ENCODE data around the gene TRIP10.

The TRIP10 gene

DNA sequence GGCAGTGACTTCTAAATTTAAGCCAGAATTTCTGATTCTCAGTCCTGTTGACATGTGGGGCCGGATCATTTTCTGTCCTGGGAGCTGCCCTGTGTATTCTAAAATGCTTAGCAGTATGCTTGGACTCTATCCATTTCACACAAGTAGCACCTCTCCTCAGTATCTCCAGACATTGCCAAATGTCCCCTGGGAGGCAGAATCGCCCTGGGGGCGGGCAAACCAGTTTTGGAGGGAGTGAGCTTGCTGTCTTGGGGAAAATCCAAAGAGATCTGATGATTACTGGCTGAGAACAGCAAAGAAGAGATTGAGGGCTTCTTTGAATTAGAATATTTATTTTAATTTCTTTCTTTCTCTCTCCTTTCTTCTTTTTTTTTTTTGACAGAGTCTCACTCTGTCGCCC is 49.4 kb downstream of the TRIP10 start:
- CTCF ChIA-PET = no interaction called here
- TF ChIP-seq, protein P1, sequence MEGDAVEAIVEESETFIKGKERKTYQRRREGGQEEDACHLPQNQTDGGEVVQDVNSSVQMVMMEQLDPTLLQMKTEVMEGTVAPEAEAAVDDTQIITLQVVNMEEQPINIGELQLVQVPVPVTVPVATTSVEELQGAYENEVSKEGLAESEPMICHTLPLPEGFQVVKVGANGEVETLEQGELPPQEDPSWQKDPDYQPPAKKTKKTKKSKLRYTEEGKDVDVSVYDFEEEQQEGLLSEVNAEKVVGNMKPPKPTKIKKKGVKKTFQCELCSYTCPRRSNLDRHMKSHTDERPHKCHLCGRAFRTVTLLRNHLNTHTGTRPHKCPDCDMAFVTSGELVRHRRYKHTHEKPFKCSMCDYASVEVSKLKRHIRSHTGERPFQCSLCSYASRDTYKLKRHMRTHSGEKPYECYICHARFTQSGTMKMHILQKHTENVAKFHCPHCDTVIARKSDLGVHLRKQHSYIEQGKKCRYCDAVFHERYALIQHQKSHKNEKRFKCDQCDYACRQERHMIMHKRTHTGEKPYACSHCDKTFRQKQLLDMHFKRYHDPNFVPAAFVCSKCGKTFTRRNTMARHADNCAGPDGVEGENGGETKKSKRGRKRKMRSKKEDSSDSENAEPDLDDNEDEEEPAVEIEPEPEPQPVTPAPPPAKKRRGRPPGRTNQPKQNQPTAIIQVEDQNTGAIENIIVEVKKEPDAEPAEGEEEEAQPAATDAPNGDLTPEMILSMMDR (IDR thresholded peaks at IDR 0.05; ENCODE audit: insufficient read depth, low read length, missing control alignments) = no peak
- H3K4me3 ChIP-seq (ENCODE audit: low read depth, low read length) = no peak overlapping the region
- POLR2A ChIA-PET = no interaction called here
- no peak for DNase-seq (ENCODE audit: low read depth, low spot score)

DNA sequence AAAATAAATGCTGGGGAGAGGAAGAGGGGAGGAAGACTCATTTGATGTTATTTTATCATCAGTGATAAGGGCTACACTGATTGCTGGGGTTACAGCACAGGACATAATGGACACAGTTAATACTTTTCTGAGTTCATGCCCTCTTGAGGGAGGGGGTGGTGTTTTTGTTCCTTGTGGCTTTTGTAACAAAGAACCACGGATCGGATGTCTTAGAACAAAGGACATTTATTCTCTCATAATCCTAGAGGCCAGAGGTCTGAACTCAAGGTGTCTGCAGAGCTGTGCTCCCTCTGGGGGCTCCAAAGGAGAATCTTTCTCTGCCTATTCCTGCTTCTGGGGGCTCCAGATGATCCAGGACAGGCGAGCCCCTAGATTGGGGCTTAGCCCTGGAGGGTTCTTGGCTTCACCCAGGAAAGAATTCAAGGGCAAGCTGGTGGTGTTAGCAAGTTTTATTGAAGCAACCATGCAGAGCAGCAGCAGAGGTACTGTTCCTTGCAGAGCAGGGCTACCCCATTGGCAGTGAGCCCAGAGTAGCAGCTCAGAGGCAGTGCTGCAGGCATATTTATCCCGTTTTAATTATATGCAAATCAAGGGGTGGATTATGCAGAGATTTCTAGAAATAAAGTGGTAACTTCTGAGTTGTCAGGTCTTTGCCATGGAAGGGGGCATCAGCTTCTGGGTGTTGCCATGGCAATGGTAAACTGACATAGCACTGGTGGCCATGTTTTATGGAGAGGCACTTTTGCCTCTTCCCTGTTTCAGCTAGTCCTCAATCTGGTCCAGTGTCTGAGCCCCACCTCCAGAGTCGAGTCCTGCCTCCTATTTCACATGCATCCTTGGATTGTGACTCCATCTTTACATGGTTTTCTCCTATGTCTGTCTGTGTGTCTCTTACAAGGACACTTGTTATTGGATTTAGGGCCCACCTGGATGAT is 51.0 kb downstream of the TRIP10 start:
- no peak for DNase-seq (ENCODE audit: low read depth, low spot score)
- ChIA-PET POLR2A (no interaction called here), CTCF (no interaction called here)
- no peak overlapping the region for H3K4me3 ChIP-seq (ENCODE audit: low read depth, low read length)
- TF ChIP-seq, protein P1 (IDR thresholded peaks at IDR 0.05; ENCODE audit: insufficient read depth, low read length, missing control alignments) = no peak

DNA sequence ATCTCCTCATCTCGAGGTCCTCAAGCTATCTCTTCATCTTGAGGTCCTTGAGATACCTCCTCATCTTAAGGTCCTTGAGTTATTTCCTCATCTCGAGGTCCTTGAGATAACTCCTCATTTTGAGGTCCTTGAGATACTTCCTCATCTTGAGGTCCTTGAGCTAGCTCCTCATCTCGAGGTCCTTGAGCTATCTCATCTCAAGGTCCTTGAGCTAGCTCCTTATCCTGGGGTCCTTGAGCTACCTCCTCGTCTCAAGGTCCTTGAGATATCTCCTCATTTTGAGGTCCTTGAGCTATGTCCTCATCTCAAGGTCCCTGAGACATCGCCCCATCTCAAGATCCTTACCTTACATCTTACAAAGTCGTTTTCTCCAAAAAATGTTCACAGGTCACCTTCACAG is 51.8 kb downstream of the TRIP10 start:
- TF ChIP-seq, protein P1 (IDR thresholded peaks at IDR 0.05; ENCODE audit: insufficient read depth, low read length, missing control alignments) = no peak
- ChIA-PET POLR2A (no interaction called here), CTCF (interaction anchor here (1.0 kb wide), 1 partner anchor 53 kb away, joined by 3 read pairs; no protein-coding TSS in a partner anchor)
- DNase-seq (ENCODE audit: low read depth, low spot score) = no peak
- no peak overlapping the region for H3K4me3 ChIP-seq (ENCODE audit: low read depth, low read length)

DNA sequence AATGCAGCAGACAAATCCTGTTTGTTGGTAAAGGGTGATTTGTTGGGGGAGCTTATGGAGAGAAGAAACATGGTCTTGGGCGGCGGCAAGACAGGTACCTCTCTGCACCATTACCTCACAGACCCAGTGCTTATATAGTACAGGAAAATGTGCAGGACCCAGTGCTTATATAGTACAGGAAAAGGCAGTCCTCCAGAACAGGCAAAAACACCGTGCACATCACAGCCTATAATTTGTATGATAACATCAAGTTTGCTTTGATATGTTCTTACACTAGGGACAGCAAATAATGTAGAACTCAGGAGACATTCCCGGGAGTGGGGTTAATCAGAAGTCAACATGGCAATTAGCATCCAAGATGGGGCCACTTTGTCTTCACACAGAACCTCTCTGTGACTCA is 53.9 kb downstream of the TRIP10 start:
- no peak for DNase-seq (ENCODE audit: low read depth, low spot score)
- TF ChIP-seq, protein P1 (IDR thresholded peaks at IDR 0.05; ENCODE audit: insufficient read depth, low read length, missing control alignments) = no peak
- no peak overlapping the region for H3K4me3 ChIP-seq (ENCODE audit: low read depth, low read length)
- ChIA-PET CTCF (no interaction called here), POLR2A (no interaction called here)

DNA sequence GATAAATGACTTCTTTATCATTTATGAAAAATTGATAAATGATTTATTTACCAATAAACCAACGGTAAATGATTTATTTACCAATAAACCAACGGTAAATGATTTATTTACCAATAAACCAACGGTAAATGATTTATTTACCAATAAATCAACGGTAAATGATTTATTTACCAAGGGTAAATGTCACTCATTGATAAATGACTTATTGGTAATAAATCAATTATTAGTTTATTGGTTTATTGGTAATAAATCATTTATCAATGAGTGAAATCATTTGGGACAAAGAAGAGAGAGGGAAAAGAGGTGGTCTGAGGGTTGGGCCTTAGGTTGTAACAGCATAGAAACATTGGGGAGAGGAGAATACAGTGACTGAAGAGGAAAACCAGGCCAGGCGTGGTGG is 54.5 kb downstream of the TRIP10 start:
- ChIA-PET CTCF (no interaction called here), POLR2A (no interaction called here)
- TF ChIP-seq, protein P1 (IDR thresholded peaks at IDR 0.05; ENCODE audit: insufficient read depth, low read length, missing control alignments) = no peak
- no peak for DNase-seq (ENCODE audit: low read depth, low spot score)
- H3K4me3 ChIP-seq (ENCODE audit: low read depth, low read length) = no peak overlapping the region

DNA sequence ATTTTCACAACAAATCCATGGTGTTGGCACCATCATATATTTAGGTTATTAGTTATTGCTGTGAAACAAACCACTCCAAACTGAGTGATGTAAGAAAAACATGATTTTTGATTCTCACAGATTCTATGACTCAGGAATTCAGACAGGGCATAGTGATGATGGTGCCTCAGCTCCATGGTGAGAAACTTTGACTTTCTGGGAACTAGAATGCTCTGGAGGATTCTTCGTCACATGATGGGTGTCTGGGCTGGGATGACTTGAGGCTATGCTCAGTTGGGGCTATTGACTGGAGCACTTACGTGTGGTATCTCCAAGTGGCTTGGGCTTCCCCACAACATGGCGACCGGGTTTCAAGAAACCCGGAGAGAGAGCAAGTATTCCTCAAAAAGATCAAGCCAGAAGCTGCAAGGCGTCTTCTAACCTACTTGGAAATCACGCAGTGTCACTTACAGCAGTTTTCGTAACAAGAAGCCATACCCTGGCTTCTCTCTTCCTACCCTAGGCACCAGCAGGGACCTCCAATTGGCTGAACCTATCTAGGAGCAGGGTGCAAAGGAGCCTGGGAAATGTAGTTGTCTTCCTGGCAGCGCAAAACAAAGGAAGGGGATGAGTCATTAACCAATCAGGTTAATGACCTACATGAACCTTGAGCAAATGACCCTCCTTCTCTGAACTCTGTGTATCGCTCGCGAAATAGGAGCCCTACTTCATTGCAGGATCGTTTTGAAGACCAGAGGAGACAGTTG is 55.4 kb downstream of the TRIP10 start:
- TF ChIP-seq, protein P1 (IDR thresholded peaks at IDR 0.05; ENCODE audit: insufficient read depth, low read length, missing control alignments) = no peak
- DNase-seq (ENCODE audit: low read depth, low spot score) = no peak
- POLR2A ChIA-PET = no interaction called here
- H3K4me3 ChIP-seq (ENCODE audit: low read depth, low read length) = no peak overlapping the region
- CTCF ChIA-PET = no interaction called here
